ENCODE data around the gene HERC2.
"Not testable (repeated sequence)": the region's sequence is repeated elsewhere in the genome, so short reads cannot be mapped to it uniquely, and the experiment has no call there.

GRCh38 chr15:28288830-28289693, 32.9 kb downstream of the HERC2 start:
- TF ChIP-seq POLR2A, CTCF (IDR thresholded peaks at IDR 0.05): not testable (repeated sequence)
